GM23248 (cell line): ENCODE measurements around the gene PHF11. TPM values are rescaled to one million over a fixed set of nuclear protein-coding genes. Genes with fewer than 3 reads are reported as not detected.

Experiments
- DNase-seq: peaks from one replicate; pipeline ENCODE4 v3.0.0-alpha.2; 2015
- H2AFZ ChIP-seq: fragments of 200-600 bp; sonication (generic); 2 replicates; pipeline ENCODE4 v1.6.1; 2016; ENCODE audit warnings: antibody characterized with exemption
- H3F3A ChIP-seq: fragments of 200-600 bp; sonication (generic); 2 replicates; pipeline ENCODE4 v1.6.1; 2016; ENCODE audit warnings: mild to moderate bottlenecking, antibody characterized with exemption, mixed run types; ENCODE audit not compliant: insufficient read depth
- H3K27ac ChIP-seq: fragments of 200-600 bp; sonication (generic); 2 replicates; pipeline ENCODE4 v1.5.1; 2016; ENCODE audit warnings: mild to moderate bottlenecking
- H3K27me3 ChIP-seq: fragments of 200-600 bp; sonication (generic); replicated peaks from 2 replicates; pipeline ENCODE4 v1.6.1; 2016; ENCODE audit warnings: mild to moderate bottlenecking; ENCODE audit not compliant: insufficient read depth
- H3K36me3 ChIP-seq: fragments of 200-600 bp; sonication (generic); 2 replicates; pipeline ENCODE4 v1.6.1; 2016; ENCODE audit warnings: low read depth, mild to moderate bottlenecking
- H3K4me1 ChIP-seq: fragments of 200-600 bp; sonication (generic); 2 replicates; pipeline ENCODE4 v1.6.1; 2016; ENCODE audit warnings: mild to moderate bottlenecking; ENCODE audit not compliant: insufficient read depth
- H3K4me2 ChIP-seq: fragments of 200-600 bp; sonication (generic); one replicate; pipeline ENCODE4 v1.6.1; 2016; ENCODE audit warnings: mild to moderate bottlenecking; ENCODE audit not compliant: unreplicated experiment
- H3K4me3 ChIP-seq: fragments of 200-600 bp; sonication (generic); 2 replicates; pipeline ENCODE4 v1.5.1; 2016; ENCODE audit warnings: mild to moderate bottlenecking
- H3K79me2 ChIP-seq: fragments of 200-600 bp; sonication (generic); 2 replicates; pipeline ENCODE4 v1.6.1; 2016; ENCODE audit warnings: mild to moderate bottlenecking; ENCODE audit not compliant: insufficient read depth
- H3K9ac ChIP-seq: fragments of 200-600 bp; sonication (generic); 2 replicates; pipeline ENCODE4 v1.6.1; 2016; ENCODE audit warnings: mild to moderate bottlenecking
- H3K9me2 ChIP-seq: fragments of 200-600 bp; sonication (generic); 2 replicates; pipeline ENCODE4 v1.6.1; 2016; ENCODE audit warnings: mixed run types, mild to moderate bottlenecking, moderate library complexity; ENCODE audit not compliant: insufficient read depth
- H3K9me3 ChIP-seq: fragments of 200-600 bp; sonication (generic); one replicate; pipeline ENCODE4 v1.6.1; 2017; ENCODE audit warnings: low read depth
- H4K20me1 ChIP-seq: fragments of 200-600 bp; sonication (generic); 2 replicates; pipeline ENCODE4 v1.6.0; 2016; ENCODE audit not compliant: insufficient read depth
- EZH2 ChIP-seq: fragments of 200-600 bp; sonication (generic); IDR thresholded peaks from 2 replicates; pipeline ENCODE4 v1.6.1; 2018; ENCODE audit warnings: antibody characterized with exemption, mild to moderate bottlenecking; ENCODE audit not compliant: insufficient read depth, poor library complexity, severe bottlenecking
- EZH2phosphoT487 ChIP-seq: fragments of 200-600 bp; sonication (generic); IDR thresholded peaks from 2 replicates; pipeline ENCODE4 v1.6.1; 2018; ENCODE audit warnings: antibody characterized with exemption, moderate library complexity, mild to moderate bottlenecking, low read depth; ENCODE audit not compliant: insufficient read depth
- whole genome bisulfite sequencing, 2 experiments: methylation state at CpG; one replicate each; pipeline ENCODE4 v1.1.6; 2015 to 2017; ENCODE audit warnings: low lambda C conversion rate in 2 of 2, low coverage in 1 of 2; ENCODE audit errors: missing lambda C conversion rate in 2 of 2; 5-methylcytosine and 5-hydroxymethylcytosine counted together
- in situ Hi-C: fragments of 300-500 bp; cut with MboI; formaldehyde crosslinking; loops from 2 replicates; pipeline ENCODE4 v1.15.0; 2020
- polyA plus RNA-seq: library from polyadenylated mRNA; unstranded; fragments of >200 nt; fragmentation: Nextera tagmentation; extraction: Ambion mirVana; gene quantifications from 2 replicates; pipeline ENCODE4 v1.2.1, GENCODE V29; 2016
- total RNA-seq: library from RNA; depleted of rRNA; stranded (reverse); fragments of >200 nt; shearing (Covaris generic); gene quantifications from 2 replicates; pipeline ENCODE4 v1.2.3, GENCODE V29; 2014

The PHF11 gene
- total and polyA plus RNA-seq, 2 experiments from 2014 or later = 16.9 to 29.3 TPM

DNA sequence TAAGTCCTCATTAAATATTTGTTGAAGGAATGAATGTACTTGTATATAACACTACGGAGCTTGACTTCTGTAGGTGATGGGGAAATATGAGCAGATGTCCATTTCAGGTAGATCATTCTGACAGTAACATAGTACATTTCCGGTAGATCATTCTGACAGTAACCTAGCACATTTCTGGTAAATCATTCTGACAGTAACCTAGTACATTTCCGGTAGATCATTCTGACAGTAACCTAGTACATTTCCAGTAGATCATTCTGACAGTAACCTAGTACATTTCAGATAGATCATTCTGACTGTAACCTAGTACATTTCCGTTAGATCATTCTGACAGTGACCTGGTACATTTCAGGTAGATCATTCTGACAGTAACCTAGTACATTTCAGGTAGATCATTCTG is 2.5 kb downstream of the PHF11 start:
- H3K9me3 ChIP-seq = no peaks in the 10 kb centered on the region
- H3K4me1 ChIP-seq = peaks cover 30% of the 10 kb centered on the region
- H3K27ac ChIP-seq = no peak overlapping the region
- H3K79me2 ChIP-seq = no peaks in the 10 kb centered on the region
- H3K4me3 ChIP-seq = no peak overlapping the region
- no peaks in the 10 kb centered on the region for H3K36me3 ChIP-seq
- H3K9me2 ChIP-seq = no peaks in the 10 kb centered on the region
- WGBS, 2 experiments = 96% methylated on average over 4 of the region's 4 CpGs
- H3K4me2 ChIP-seq = no peak overlapping the region
- H4K20me1 ChIP-seq = no peaks in the 10 kb centered on the region
- no peak overlapping the region for H3K9ac ChIP-seq
- in situ Hi-C loops = no loop called here
- H2AFZ ChIP-seq = no peak overlapping the region
- H3K27me3 ChIP-seq = no peaks in the 10 kb centered on the region
- TF ChIP-seq EZH2phosphoT487 = no peak
- TF ChIP-seq EZH2 = no peak
- peaks cover 70% of the 10 kb centered on the region for H3F3A ChIP-seq
- DNase-seq = no peak

DNA sequence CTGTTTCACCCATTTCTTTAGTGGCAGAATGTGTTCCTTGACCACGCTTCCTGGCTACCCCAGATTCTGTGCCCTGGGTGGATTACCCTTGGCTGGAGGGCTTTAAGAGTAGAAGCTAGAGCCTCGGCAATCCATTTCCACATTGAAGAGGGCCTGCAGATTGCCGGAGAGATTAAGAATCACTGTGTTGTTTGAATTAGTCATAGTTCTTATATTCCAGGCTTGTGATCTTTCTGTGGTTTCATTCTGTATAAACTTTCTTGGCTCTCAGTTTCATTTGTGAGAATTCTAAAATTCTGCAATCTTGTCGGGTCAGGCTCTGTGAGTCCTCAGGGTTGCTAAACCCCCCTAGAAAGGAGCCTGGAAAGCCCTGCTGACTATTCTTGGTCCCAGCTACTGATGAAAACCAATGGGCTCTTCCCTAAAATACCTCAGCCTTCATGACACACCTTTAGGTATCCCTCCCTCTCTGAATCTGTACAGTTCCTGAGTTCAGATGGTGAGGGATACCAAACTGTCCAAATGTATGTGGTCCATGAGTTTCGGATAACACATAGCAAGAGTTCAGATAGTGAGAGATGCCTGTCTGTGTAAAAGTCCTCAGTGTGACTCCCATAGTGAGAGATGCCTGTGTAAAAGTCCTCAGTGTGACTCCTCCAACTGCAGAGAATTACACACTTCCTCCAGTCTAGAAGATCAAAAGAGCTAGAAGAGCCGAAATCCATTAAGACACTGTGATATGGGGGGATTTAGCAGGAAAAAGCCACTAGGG is 4.3 kb downstream of the PHF11 start:
- no peak overlapping the region for H2AFZ ChIP-seq
- peak; percentile 86 for DNase-seq
- H3K9me2 ChIP-seq = no peaks in the 10 kb centered on the region
- H3K9me3 ChIP-seq = no peaks in the 10 kb centered on the region
- peak overlapping the region; percentile 42 for H3K4me3 ChIP-seq
- WGBS, 2 experiments = 43 to 47% methylated on average over 6 of the region's 6 CpGs
- H3K27me3 ChIP-seq = no peaks in the 10 kb centered on the region
- no peak for TF ChIP-seq EZH2
- no peak for TF ChIP-seq EZH2phosphoT487
- in situ Hi-C loops = no loop called here
- H3K9ac ChIP-seq = peak overlapping the region; percentile 54
- H3K79me2 ChIP-seq = no peaks in the 10 kb centered on the region
- H3K36me3 ChIP-seq = no peaks in the 10 kb centered on the region
- H3F3A ChIP-seq = peaks cover 51% of the 10 kb centered on the region
- H3K4me2 ChIP-seq = peak overlapping the region; percentile 49
- no peaks in the 10 kb centered on the region for H4K20me1 ChIP-seq
- H3K4me1 ChIP-seq = peaks cover 22% of the 10 kb centered on the region
- H3K27ac ChIP-seq = peak overlapping the region; percentile 66

DNA sequence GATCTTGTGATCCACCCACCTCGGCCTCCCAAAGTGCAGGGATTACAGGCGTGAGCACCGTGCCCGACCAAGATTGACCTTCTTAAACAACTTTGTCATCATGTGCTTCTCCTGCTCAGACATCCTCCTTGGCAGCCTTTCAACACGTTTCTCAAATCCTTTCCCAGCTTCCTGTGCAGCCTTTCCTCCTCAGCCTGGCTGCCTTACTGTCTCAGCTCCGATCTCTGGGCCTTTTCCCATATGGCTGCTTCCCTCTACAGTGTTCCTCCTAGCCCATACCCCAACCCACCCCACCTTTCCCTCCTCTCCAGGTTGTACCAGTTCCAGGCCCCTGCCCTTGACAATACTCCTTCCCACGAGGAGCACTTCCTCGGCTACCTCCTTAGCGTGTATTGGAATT is 7.2 kb downstream of the PHF11 start:
- H3K36me3 ChIP-seq = no peaks in the 10 kb centered on the region
- H3K27me3 ChIP-seq = no peaks in the 10 kb centered on the region
- H2AFZ ChIP-seq = no peak overlapping the region
- DNase-seq = peak; percentile 68
- H3K4me3 ChIP-seq = no peak overlapping the region
- no peaks in the 10 kb centered on the region for H3K9me2 ChIP-seq
- peaks cover 26% of the 10 kb centered on the region for H3F3A ChIP-seq
- H4K20me1 ChIP-seq = no peaks in the 10 kb centered on the region
- H3K4me2 ChIP-seq = no peak overlapping the region
- H3K27ac ChIP-seq = no peak overlapping the region
- H3K4me1 ChIP-seq = peaks cover 22% of the 10 kb centered on the region
- no peak overlapping the region for H3K9ac ChIP-seq
- TF ChIP-seq EZH2 = no peak
- no peak for TF ChIP-seq EZH2phosphoT487
- no peaks in the 10 kb centered on the region for H3K9me3 ChIP-seq
- in situ Hi-C loops = no loop called here
- no peaks in the 10 kb centered on the region for H3K79me2 ChIP-seq
- 43 to 50% methylated on average over 8 to 9 of the region's 9 CpGs for WGBS, 2 experiments

DNA sequence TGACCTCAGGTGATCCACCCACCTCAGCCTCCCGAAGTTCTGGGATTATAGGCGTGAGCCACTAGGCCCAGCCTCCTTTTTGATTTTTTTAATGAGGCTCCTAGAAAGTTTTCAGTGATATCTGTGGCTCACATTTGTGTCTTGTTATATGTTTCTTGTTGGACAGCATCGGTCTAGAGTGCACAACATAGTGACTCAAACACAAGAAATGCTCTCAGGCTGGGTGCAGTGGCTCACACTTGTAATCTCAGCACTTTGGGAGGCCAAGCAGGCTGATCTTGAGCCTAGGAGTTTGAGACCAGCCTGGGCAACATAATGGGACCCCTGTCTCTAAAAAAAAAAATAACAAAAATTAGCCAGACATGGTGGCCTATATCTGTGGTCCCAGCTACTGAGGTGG is 8.2 kb downstream of the PHF11 start:
- H2AFZ ChIP-seq = no peak overlapping the region
- in situ Hi-C loops = no loop called here
- H3K9me3 ChIP-seq = no peaks in the 10 kb centered on the region
- no peaks in the 10 kb centered on the region for H3K9me2 ChIP-seq
- peaks cover 16% of the 10 kb centered on the region for H3F3A ChIP-seq
- H3K4me1 ChIP-seq = peaks cover 22% of the 10 kb centered on the region
- no peaks in the 10 kb centered on the region for H3K27me3 ChIP-seq
- WGBS, 2 experiments = 53 to 58% methylated on average over 3 of the region's 3 CpGs
- TF ChIP-seq EZH2 (no peak), EZH2phosphoT487 (no peak)
- H3K79me2 ChIP-seq = no peaks in the 10 kb centered on the region
- H3K36me3 ChIP-seq = no peaks in the 10 kb centered on the region
- H3K9ac ChIP-seq = no peak overlapping the region
- H3K4me2 ChIP-seq = no peak overlapping the region
- no peaks in the 10 kb centered on the region for H4K20me1 ChIP-seq
- no peak overlapping the region for H3K27ac ChIP-seq
- H3K4me3 ChIP-seq = no peak overlapping the region
- peak; percentile 51 for DNase-seq
